GM18861 (cell line): ENCODE results near the gene LRRC40.
"Not testable (repeated sequence)": the region's sequence is repeated elsewhere in the genome, so short reads cannot be mapped to it uniquely, and the experiment has no call there.

Experiments
- ATAC-seq: cut with Tn5 transposase; IDR thresholded peaks from one replicate; pipeline ENCODE4 v1.9.1; 2021; ENCODE audit not compliant: unreplicated experiment

LRRC40 gene

GRCh38 chr1:70202173-70202758 lies 3.1 kb downstream of the LRRC40 start:
- no peak for ATAC-seq

- ATAC-seq = no peak
These were observed 5.3 kb downstream of the LRRC40 start for GRCh38 chr1:70200065-70200464.

- ATAC-seq = no peak
These were observed 9.0 kb downstream of the LRRC40 start for GRCh38 chr1:70196333-70196732.

- peak; percentile 99 for ATAC-seq
These were observed 10.0 kb downstream of the LRRC40 start for GRCh38 chr1:70195342-70195741.

GRCh38 chr1:70194601-70195000 lies 10.8 kb downstream of the LRRC40 start:
- no peak for ATAC-seq

GRCh38 chr1:70192446-70192845 lies 12.9 kb downstream of the LRRC40 start:
- ATAC-seq = not testable (repeated sequence)

- no peak for ATAC-seq
These were observed 15.2 kb downstream of the LRRC40 start for GRCh38 chr1:70190180-70190579.

- ATAC-seq = no peak
These were observed 16.9 kb downstream of the LRRC40 start for GRCh38 chr1:70188522-70188921.

GRCh38 chr1:70185181-70185580 lies 20.2 kb downstream of the LRRC40 start:
- not testable (repeated sequence) for ATAC-seq

- ATAC-seq = no peak
These were observed 33.9 kb downstream of the LRRC40 start for GRCh38 chr1:70171512-70171911.

- ATAC-seq = no peak
These were observed 36.1 kb downstream of the LRRC40 start for GRCh38 chr1:70169018-70169839.

- no peak for ATAC-seq
These were observed 37.1 kb downstream of the LRRC40 start for GRCh38 chr1:70168283-70168682.

GRCh38 chr1:70164350-70164749 lies 41.0 kb downstream of the LRRC40 start:
- no peak for ATAC-seq

GRCh38 chr1:70156529-70157120 lies 48.8 kb downstream of the LRRC40 start:
- ATAC-seq = no peak

GRCh38 chr1:70153739-70154138 lies 51.6 kb downstream of the LRRC40 start:
- no peak for ATAC-seq

- ATAC-seq = no peak
These were observed 54.9 kb downstream of the LRRC40 start for GRCh38 chr1:70150444-70150843.

- ATAC-seq = no peak
These were observed 58.9 kb downstream of the LRRC40 start for GRCh38 chr1:70146488-70146887.

- ATAC-seq = no peak
These were observed 62.2 kb downstream of the LRRC40 start for GRCh38 chr1:70143048-70143659.

- ATAC-seq = no peak
These were observed 63.3 kb downstream of the LRRC40 start for GRCh38 chr1:70142075-70142474.

GRCh38 chr1:70140894-70141293 lies 64.5 kb downstream of the LRRC40 start:
- no peak for ATAC-seq

- ATAC-seq = no peak
These were observed 65.0 kb downstream of the LRRC40 start for GRCh38 chr1:70140343-70140742.

GRCh38 chr1:70134148-70134547 lies 71.2 kb downstream of the LRRC40 start:
- no peak for ATAC-seq
